H9 (cell line): Measurements from ENCODE around the gene ORM2. TPM values are rescaled to one million over a fixed set of nuclear protein-coding genes. Genes with fewer than 3 reads are reported as not detected.

Experiments used
- DNase-seq: peaks from one replicate; pipeline ENCODE4 v3.0.0-alpha.2; 2017
- H2AFZ ChIP-seq: one replicate; pipeline ENCODE4 v1.6.1; 2013; ENCODE audit warnings: mild to moderate bottlenecking, low read length, control low read depth, moderate library complexity
- H2AK5ac ChIP-seq: 2 replicates; pipeline ENCODE4 v1.6.1; 2013; ENCODE audit warnings: low read length, control low read depth, mixed read lengths; ENCODE audit not compliant: insufficient read length
- H2BK120ac ChIP-seq: one replicate; pipeline ENCODE4 v1.6.1; 2013; ENCODE audit warnings: low read depth, mild to moderate bottlenecking, low read length, control low read depth, inconsistent platforms; ENCODE audit not compliant: poor library complexity, severe bottlenecking
- H2BK12ac ChIP-seq: 2 replicates; pipeline ENCODE4 v1.6.1; 2013; ENCODE audit warnings: low read length, control low read depth, mixed read lengths, low read depth; ENCODE audit not compliant: insufficient read length
- H2BK15ac ChIP-seq: 2 replicates; pipeline ENCODE4 v1.6.1; 2013; ENCODE audit warnings: low read depth, low read length, control low read depth
- H2BK20ac ChIP-seq: one replicate; pipeline ENCODE4 v1.6.1; 2013; ENCODE audit warnings: low read depth, mild to moderate bottlenecking, low read length, control low read depth, inconsistent platforms; ENCODE audit not compliant: poor library complexity, severe bottlenecking
- H2BK5ac ChIP-seq: 2 replicates; pipeline ENCODE4 v1.6.1; 2013; ENCODE audit warnings: low read length, control low read depth, mixed read lengths; ENCODE audit not compliant: insufficient read length
- H3K14ac ChIP-seq: 2 replicates; pipeline ENCODE4 v1.6.1; 2013; ENCODE audit warnings: low read length, control low read depth; ENCODE audit not compliant: insufficient read depth
- H3K18ac ChIP-seq: 2 replicates; pipeline ENCODE4 v1.6.1; 2013; ENCODE audit warnings: low read depth, mild to moderate bottlenecking, mixed read lengths, low read length, control low read depth; ENCODE audit not compliant: insufficient read length
- H3K23ac ChIP-seq: 2 replicates; pipeline ENCODE4 v1.6.1; 2013; ENCODE audit warnings: low read length, control low read depth, mixed read lengths, low read depth; ENCODE audit not compliant: insufficient read length
- H3K23me2 ChIP-seq: 2 replicates; pipeline ENCODE4 v1.6.1; 2013; ENCODE audit warnings: low read depth, mild to moderate bottlenecking, mixed read lengths, low read length, control low read depth; ENCODE audit not compliant: insufficient read length, poor library complexity, severe bottlenecking
- H3K27ac ChIP-seq: 2 replicates; pipeline ENCODE4 v1.5.1; 2013; ENCODE audit warnings: low read length, control low read depth, mixed read lengths, low read depth; ENCODE audit not compliant: insufficient read length
- H3K27me3 ChIP-seq: 2 replicates; pipeline ENCODE4 v1.6.1; 2013; ENCODE audit warnings: low read length, control low read depth, inconsistent platforms; ENCODE audit not compliant: insufficient read depth
- H3K4ac ChIP-seq: 2 replicates; pipeline ENCODE4 v1.6.1; 2013; ENCODE audit warnings: low read depth, mild to moderate bottlenecking, control low read depth, inconsistent platforms, low read length, moderate library complexity
- H3K4me1 ChIP-seq: 2 replicates; pipeline ENCODE4 v1.6.1; 2013; ENCODE audit warnings: low read length, control low read depth, inconsistent platforms; ENCODE audit not compliant: insufficient read depth
- H3K4me2 ChIP-seq: 2 replicates; pipeline ENCODE4 v1.6.1; 2013; ENCODE audit warnings: low read length, control low read depth, mixed read lengths; ENCODE audit not compliant: insufficient read length, insufficient read depth
- H3K56ac ChIP-seq: 2 replicates; pipeline ENCODE4 v1.6.1; 2013; ENCODE audit warnings: low read depth, mild to moderate bottlenecking, mixed read lengths, low read length, control low read depth; ENCODE audit not compliant: insufficient read length
- H3K79me1 ChIP-seq: 2 replicates; pipeline ENCODE4 v1.6.1; 2013; ENCODE audit warnings: low read depth, mild to moderate bottlenecking, moderate library complexity, low read length, control low read depth, inconsistent platforms; ENCODE audit not compliant: insufficient read depth, poor library complexity, severe bottlenecking
- H3K79me2 ChIP-seq: 2 replicates; pipeline ENCODE4 v1.6.1; 2013; ENCODE audit warnings: low read length, control low read depth, inconsistent platforms; ENCODE audit not compliant: insufficient read depth
- H3K9ac ChIP-seq: 2 replicates; pipeline ENCODE4 v1.6.1; 2013; ENCODE audit warnings: low read length, control low read depth, mixed read lengths; ENCODE audit not compliant: insufficient read length; ENCODE audit errors: extremely low read depth
- H3K9me3 ChIP-seq: one replicate; pipeline ENCODE4 v1.6.1; 2013; ENCODE audit warnings: low read depth, low read length, inconsistent platforms; ENCODE audit not compliant: control insufficient read depth
- H3T11ph ChIP-seq: one replicate; pipeline ENCODE4 v1.6.1; 2013; ENCODE audit warnings: mild to moderate bottlenecking, low read length, control low read depth, inconsistent platforms
- H4K20me1 ChIP-seq: one replicate; pipeline ENCODE4 v1.6.1; 2013; ENCODE audit not compliant: control insufficient read depth, insufficient read length, insufficient read depth
- H4K5ac ChIP-seq: 2 replicates; pipeline ENCODE4 v1.6.1; 2013; ENCODE audit warnings: low read depth, mild to moderate bottlenecking, mixed read lengths, low read length, control low read depth; ENCODE audit not compliant: insufficient read length
- H4K8ac ChIP-seq: replicated peaks from 2 replicates; pipeline ENCODE4 v1.6.1; 2013; ENCODE audit warnings: low read length, control low read depth, mixed read lengths, low read depth; ENCODE audit not compliant: insufficient read length
- H4K91ac ChIP-seq: 2 replicates; pipeline ENCODE4 v1.6.1; 2013; ENCODE audit warnings: low read depth, mild to moderate bottlenecking, moderate library complexity, mixed read lengths, low read length, control low read depth; ENCODE audit not compliant: insufficient read length
- H3K27ac Mint-ChIP-seq, 3 experiments: 2 replicates in 2 of 3; 3 replicates in 1 of 3; pipeline ENCODE4 v1.8.0; 2020 to 2021; ENCODE audit warnings: mixed read lengths in 3 of 3, mild to moderate bottlenecking in 1 of 3, moderate library complexity in 1 of 3
- H3K27me3 Mint-ChIP-seq: 2 replicates; pipeline ENCODE4 v1.8.0; 2021; ENCODE audit warnings: low read depth, mild to moderate bottlenecking, moderate library complexity, mixed read lengths
- H3K36me3 Mint-ChIP-seq, 3 experiments: 2 replicates in 2 of 3; 3 replicates in 1 of 3; pipeline ENCODE4 v1.8.0; 2020 to 2021; ENCODE audit warnings: low read depth in 3 of 3, mixed read lengths in 3 of 3; ENCODE audit not compliant: insufficient read depth in 1 of 3
- H3K4me1 Mint-ChIP-seq, 2 experiments: 2 replicates each; pipeline ENCODE4 v1.8.0; 2020; ENCODE audit warnings: mixed read lengths in 2 of 2
- H3K4me3 Mint-ChIP-seq, 2 experiments: 2 replicates in 1 of 2; 3 replicates in 1 of 2; pipeline ENCODE4 v1.8.0; 2020 to 2021; ENCODE audit warnings: mild to moderate bottlenecking in 2 of 2, mixed read lengths in 2 of 2, moderate library complexity in 1 of 2
- H3K9me3 Mint-ChIP-seq, 2 experiments: 2 replicates in 1 of 2; 3 replicates in 1 of 2; pipeline ENCODE4 v1.8.0; 2020; ENCODE audit warnings: mild to moderate bottlenecking in 2 of 2, mixed read lengths in 2 of 2, moderate library complexity in 1 of 2
- WGBS: extraction: QIAGEN DNeasy Blood & Tissue Kit; methylation state at CpG from one replicate; pipeline ENCODE4 v1.1.7; 2013; ENCODE audit warnings: missing lambda C conversion rate, low lambda C conversion rate, mixed read lengths; ENCODE audit not compliant: insufficient read length; ENCODE audit errors: extremely low coverage; 5-methylcytosine and 5-hydroxymethylcytosine counted together
- total RNA-seq: library from RNA; stranded (reverse); gene quantifications from 2 replicates; pipeline ENCODE4 v1.2.1, GENCODE V29; 2021
- TF ChIP-seq, protein P1 (sequence below): fragments of 200-600 bp; sonication (generic); conservative IDR thresholded peaks from 3 replicates; pipeline ENCODE4 v1.8.0; 2021; ENCODE audit warnings: antibody characterized with exemption, mild to moderate bottlenecking

Gene ORM2
- total RNA-seq, 1 experiment from 2014 or later, result 1.2 TPM

DNA sequence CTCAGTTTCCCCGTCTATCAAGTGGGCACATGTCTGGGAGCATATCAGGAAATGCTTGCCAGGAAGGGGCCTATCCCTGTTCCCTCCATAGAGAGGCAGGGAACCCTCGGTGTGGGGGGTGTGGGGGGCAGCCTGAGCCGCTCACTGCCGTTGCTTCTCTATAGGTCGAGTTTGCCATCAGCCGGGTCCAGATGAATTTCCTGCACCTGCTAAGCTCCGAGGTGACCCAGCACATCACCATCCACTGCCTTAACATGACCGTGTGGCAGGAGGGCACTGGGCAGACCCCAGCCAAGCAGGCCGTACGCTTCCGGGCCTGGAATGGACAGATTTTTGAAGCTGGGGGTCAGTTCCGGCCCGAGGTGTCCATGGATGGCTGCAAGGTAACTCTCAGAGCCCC lies 20.6 kb upstream of the ORM2 start:
- Mint-ChIP-seq H3K4me1 (peaks cover 4 to 7% of the 10 kb centered on the region in 2 experiments; a peak in 3 of 4 replicates), H3K27me3 (no peaks in the 10 kb centered on the region; the same call in 1 of the 2 replicates), H3K27ac (no peak overlapping the region), H3K36me3 (peaks cover 0 to 7% (median 0%) of the 10 kb centered on the region in 3 experiments; a peak in 3 of 7 replicates), H3K9me3 (no peaks in the 10 kb centered on the region), H3K4me3 (no peak overlapping the region)
- no peaks in the 10 kb centered on the region for H4K20me1 ChIP-seq
- H3K23me2 ChIP-seq, result no peaks in the 10 kb centered on the region
- H3K4ac ChIP-seq, result no peak overlapping the region
- H3K14ac ChIP-seq, result no peak overlapping the region; the same call in 1 of the 2 replicates
- no peak for DNase-seq
- no peak overlapping the region for H3K27ac ChIP-seq
- H3K56ac ChIP-seq, result no peak overlapping the region
- H2BK20ac ChIP-seq, result no peak overlapping the region
- H2BK120ac ChIP-seq, result no peak overlapping the region
- no peak overlapping the region for H3K9ac ChIP-seq
- no peaks in the 10 kb centered on the region for H3K4me1 ChIP-seq
- no peak overlapping the region for H4K8ac ChIP-seq
- no peak overlapping the region for H4K91ac ChIP-seq
- H3K79me2 ChIP-seq, result no peaks in the 10 kb centered on the region
- no peak overlapping the region for H3K4me2 ChIP-seq
- no peak overlapping the region for H2BK12ac ChIP-seq
- no peak overlapping the region for H4K5ac ChIP-seq
- TF ChIP-seq, protein P1, sequence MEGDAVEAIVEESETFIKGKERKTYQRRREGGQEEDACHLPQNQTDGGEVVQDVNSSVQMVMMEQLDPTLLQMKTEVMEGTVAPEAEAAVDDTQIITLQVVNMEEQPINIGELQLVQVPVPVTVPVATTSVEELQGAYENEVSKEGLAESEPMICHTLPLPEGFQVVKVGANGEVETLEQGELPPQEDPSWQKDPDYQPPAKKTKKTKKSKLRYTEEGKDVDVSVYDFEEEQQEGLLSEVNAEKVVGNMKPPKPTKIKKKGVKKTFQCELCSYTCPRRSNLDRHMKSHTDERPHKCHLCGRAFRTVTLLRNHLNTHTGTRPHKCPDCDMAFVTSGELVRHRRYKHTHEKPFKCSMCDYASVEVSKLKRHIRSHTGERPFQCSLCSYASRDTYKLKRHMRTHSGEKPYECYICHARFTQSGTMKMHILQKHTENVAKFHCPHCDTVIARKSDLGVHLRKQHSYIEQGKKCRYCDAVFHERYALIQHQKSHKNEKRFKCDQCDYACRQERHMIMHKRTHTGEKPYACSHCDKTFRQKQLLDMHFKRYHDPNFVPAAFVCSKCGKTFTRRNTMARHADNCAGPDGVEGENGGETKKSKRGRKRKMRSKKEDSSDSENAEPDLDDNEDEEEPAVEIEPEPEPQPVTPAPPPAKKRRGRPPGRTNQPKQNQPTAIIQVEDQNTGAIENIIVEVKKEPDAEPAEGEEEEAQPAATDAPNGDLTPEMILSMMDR, result no peak
- H3K27me3 ChIP-seq, result no peaks in the 10 kb centered on the region
- no peak overlapping the region for H3T11ph ChIP-seq
- H3K18ac ChIP-seq, result no peak overlapping the region
- no CpG with 5 or more reads among the region's 13 CpGs for WGBS
- no peak overlapping the region for H2BK15ac ChIP-seq
- H2AFZ ChIP-seq, result no peak overlapping the region
- no peaks in the 10 kb centered on the region for H3K79me1 ChIP-seq
- H3K23ac ChIP-seq, result no peak overlapping the region
- H3K9me3 ChIP-seq, result no peaks in the 10 kb centered on the region
- no peak overlapping the region for H2BK5ac ChIP-seq
- no peak overlapping the region for H2AK5ac ChIP-seq
